Stomach (tissue), 9 donors: ENCODE data around the gene PIWIL1. TPM values are rescaled to one million over a fixed set of nuclear protein-coding genes. Genes with fewer than 3 reads are reported as not detected.

Experiments used
- DNase-seq, 2 donors: peaks; one replicate each; pipeline versions ENCODE4 v3.0.0 to v3.0.0-alpha.2; 2013 to 2019
- H3K27ac ChIP-seq, 5 donors: fragments of 200-600 bp in 4 of 5; sonication (generic) in 4 of 5; one replicate each; pipeline ENCODE4 v1.5.1; 2013 to 2019; ENCODE audit warnings: mild to moderate bottlenecking in 1 of 5, moderate library complexity in 1 of 5
- H3K27me3 ChIP-seq, 3 donors: fragments of 200-600 bp; sonication (generic); one replicate each; pipeline ENCODE4 v1.5.1; 2017 to 2019; ENCODE audit warnings: mixed run types in 1 of 3
- H3K36me3 ChIP-seq, 4 donors: fragments of 200-600 bp; sonication (generic); 1 replicate in 3 of 4; 2 replicates in 1 of 4; pipeline ENCODE4 v1.5.1; 2016 to 2019
- H3K4me1 ChIP-seq, 4 donors: fragments of 200-600 bp; sonication (generic); one replicate each; pipeline ENCODE4 v1.5.1; 2016 to 2019
- H3K4me3 ChIP-seq, 4 donors: fragments of 200-600 bp; sonication (generic) in 3 of 4; one replicate each; pipeline ENCODE4 v1.5.1; 2016 to 2019; ENCODE audit warnings: mild to moderate bottlenecking in 1 of 4
- H3K9me3 ChIP-seq, 4 donors: fragments of 200-600 bp; sonication (generic); one replicate each; pipeline ENCODE4 v1.5.1; 2016 to 2019
- CTCF ChIP-seq, 7 experiments: fragments of 450-650 bp in 4 of 7; fragments of 200-600 bp in 3 of 7; sonication (generic) in 3 of 7; IDR thresholded peaks; one replicate each; pipeline ENCODE4 v1.5.1; 2016 to 2019; ENCODE audit warnings: antibody characterized with exemption in 7 of 7, control low read depth in 2 of 7, mild to moderate bottlenecking in 1 of 7
- EP300 ChIP-seq: sonication (generic); formaldehyde crosslinking; IDR thresholded peaks from one replicate; pipeline ENCODE4 v1.6.1; 2017; ENCODE audit warnings: antibody characterized with exemption
- POLR2A ChIP-seq, 4 donors: fragments of 450-650 bp; IDR thresholded peaks; one replicate each; pipeline ENCODE4 v1.6.1; 2016; ENCODE audit warnings: antibody characterized with exemption in 4 of 4, control low read depth in 2 of 4, mild to moderate bottlenecking in 1 of 4, moderate library complexity in 1 of 4
- POLR2AphosphoS5 ChIP-seq, 3 donors: sonication (generic); formaldehyde crosslinking; IDR thresholded peaks; one replicate each; pipeline ENCODE4 v1.6.1; 2016; ENCODE audit warnings: antibody characterized with exemption in 3 of 3
- WGBS, 5 donors: extraction: QIAGEN DNeasy Blood & Tissue Kit in 3 of 5; methylation state at CpG; one replicate each; pipeline versions ENCODE4 v1.1.5 to v1.1.7; 2013 to 2018; 5-methylcytosine and 5-hydroxymethylcytosine counted together
- intact Hi-C: fragments of 100-400 bp; cut with DNase I; formaldehyde crosslinking; loops from one replicate; pipeline ENCODE4 v1.15.1; 2023; ENCODE audit warnings: low total_unique reads
- polyA plus RNA-seq, 3 donors: library from polyadenylated mRNA; stranded (reverse); fragments of 200-250 nt; gene quantifications; one replicate each; pipeline ENCODE4 v1.2.3, GENCODE V29; 2013
- total RNA-seq, 5 donors: library from RNA; depleted of rRNA; stranded (reverse); fragments of >200 nt; gene quantifications; one replicate each; pipeline versions ENCODE4 v1.1.0 to v1.2.3, GENCODE V29; 2014 to 2016
- donor health status: healthy with polysubstance abuse.
- donor health status: Bipolar disorder and iron deficiency.
- donor health status: healthy.

PIWIL1 gene
- total and polyA plus RNA-seq, 8 donors: not detected

GRCh38 chr12:130320536-130320935, 17.2 kb upstream of the PIWIL1 start:
- 59 to 78% (median 71%) methylated on average over 2 of the region's 2 CpGs for WGBS, 5 donors
- intact Hi-C loops: no loop called here
- H3K36me3 ChIP-seq: no peaks in the 10 kb centered on the region
- no peaks in the 10 kb centered on the region for H3K9me3 ChIP-seq
- H3K4me3 ChIP-seq: no peak overlapping the region
- no peaks in the 10 kb centered on the region for H3K4me1 ChIP-seq
- TF ChIP-seq CTCF (IDR thresholded peaks at IDR 0.05) (no peak), POLR2A (IDR thresholded peaks at IDR 0.05) (no peak), POLR2AphosphoS5 (IDR thresholded peaks at IDR 0.05) (no peak), EP300 (no peak)
- H3K27ac ChIP-seq: no peak overlapping the region
- no peak for DNase-seq
- H3K27me3 ChIP-seq: peaks cover 0 to 17% (median 0%) of the 10 kb centered on the region in 3 donors

GRCh38 chr12:130322263-130322662, 15.4 kb upstream of the PIWIL1 start:
- TF ChIP-seq POLR2AphosphoS5 (IDR thresholded peaks at IDR 0.05) (no peak), CTCF (IDR thresholded peaks at IDR 0.05) (no peak), EP300 (no peak), POLR2A (IDR thresholded peaks at IDR 0.05) (no peak)
- WGBS, 5 donors: 78 to 96% (median 89%) methylated on average over 3 of the region's 3 CpGs
- no peaks in the 10 kb centered on the region for H3K4me1 ChIP-seq
- peaks cover 0 to 24% (median 0%) of the 10 kb centered on the region in 3 donors for H3K27me3 ChIP-seq
- no peak overlapping the region for H3K27ac ChIP-seq
- no peak overlapping the region for H3K4me3 ChIP-seq
- H3K36me3 ChIP-seq: no peaks in the 10 kb centered on the region
- intact Hi-C loops: no loop called here
- no peaks in the 10 kb centered on the region for H3K9me3 ChIP-seq
- DNase-seq: no peak

- no peak for DNase-seq
- WGBS, 5 donors: 74 to 81% (median 78%) methylated on average over 9 of the region's 9 CpGs
- Histone ChIP-seq H3K4me1 (no peaks in the 10 kb centered on the region), H3K9me3 (no peaks in the 10 kb centered on the region), H3K4me3 (no peak overlapping the region), H3K27me3 (peaks cover 0 to 67% (median 0%) of the 10 kb centered on the region in 3 donors), H3K36me3 (no peaks in the 10 kb centered on the region), H3K27ac (no peak overlapping the region)
- intact Hi-C loops: no loop called here
- TF ChIP-seq POLR2A (IDR thresholded peaks at IDR 0.05) (no peak), EP300 (no peak), POLR2AphosphoS5 (IDR thresholded peaks at IDR 0.05) (no peak), CTCF (IDR thresholded peaks at IDR 0.05) (no peak)
These were observed 7.0 kb upstream of the PIWIL1 start for GRCh38 chr12:130330685-130331084.

GRCh38 chr12:130331146-130331545, 6.5 kb upstream of the PIWIL1 start:
- Histone ChIP-seq H3K4me1 (no peaks in the 10 kb centered on the region), H3K27me3 (peaks cover 0 to 66% (median 0%) of the 10 kb centered on the region in 3 donors), H3K27ac (no peak overlapping the region), H3K9me3 (no peaks in the 10 kb centered on the region), H3K4me3 (no peak overlapping the region), H3K36me3 (no peaks in the 10 kb centered on the region)
- 67 to 78% (median 74%) methylated on average over 14 of the region's 14 CpGs for WGBS, 5 donors
- DNase-seq: no peak
- TF ChIP-seq CTCF (IDR thresholded peaks at IDR 0.05) (no peak), POLR2AphosphoS5 (IDR thresholded peaks at IDR 0.05) (no peak), POLR2A (IDR thresholded peaks at IDR 0.05) (no peak), EP300 (no peak)
- intact Hi-C loops: no loop called here
